Prostate gland (tissue), 2 donors: ENCODE data around the gene TNRC6C. TPM values are rescaled to one million over a fixed set of nuclear protein-coding genes. Genes with fewer than 3 reads are reported as not detected.

ENCODE experiments used
- DNase-seq: peaks from one replicate; pipeline ENCODE4 v3.0.0-alpha.2; 2019; ENCODE audit warnings: low spot score
- H3K27ac ChIP-seq, 2 donors: fragments of 200-600 bp; sonication (generic); 2 replicates each; pipeline ENCODE4 v1.5.1; 2017 to 2019
- H3K27me3 ChIP-seq: fragments of 200-600 bp; sonication (generic); replicated peaks from 2 replicates; pipeline ENCODE4 v1.5.1; 2019; ENCODE audit not compliant: insufficient read depth
- H3K36me3 ChIP-seq, 2 donors: fragments of 200-600 bp; sonication (generic); 1 replicate in 1 of 2; 2 replicates in 1 of 2; pipeline versions ENCODE4 v1.5.1 to v1.8.1; 2017 to 2019
- H3K4me1 ChIP-seq: fragments of 200-600 bp; sonication (generic); replicated peaks from 2 replicates; pipeline ENCODE4 v1.5.1; 2019
- H3K4me3 ChIP-seq, 2 donors: fragments of 200-600 bp; sonication (generic); 2 replicates each; pipeline ENCODE4 v1.5.1; 2017 to 2019
- H3K9me3 ChIP-seq: fragments of 200-600 bp; sonication (generic); 2 replicates; pipeline ENCODE4 v1.5.1; 2017
- POLR2A ChIP-seq: fragments of 450-650 bp; IDR thresholded peaks from one replicate; pipeline ENCODE4 v1.6.1; 2016; ENCODE audit warnings: antibody characterized with exemption, mild to moderate bottlenecking
- POLR2AphosphoS5 ChIP-seq: sonication (generic); formaldehyde crosslinking; IDR thresholded peaks from one replicate; pipeline ENCODE4 v1.6.1; 2017; ENCODE audit warnings: antibody characterized with exemption
- WGBS: methylation state at CpG from one replicate; pipeline ENCODE4 v1.1.5; 2018; 5-methylcytosine and 5-hydroxymethylcytosine counted together
- intact Hi-C: fragments of 100-400 bp; cut with DNase I; formaldehyde crosslinking; loops from one replicate; pipeline ENCODE4 v1.14.2; 2022
- total RNA-seq, 2 donors: library from RNA; depleted of rRNA; stranded (reverse); fragments of >200 nt; gene quantifications; one replicate each; pipeline ENCODE4 v1.1.0, GENCODE V29; 2016
- TF ChIP-seq, protein P1 (sequence below), 4 experiments: fragments of 200-600 bp in 2 of 4; fragments of 450-650 bp in 2 of 4; sonication (generic) in 2 of 4; IDR thresholded peaks; 1 replicate in 3 of 4; 2 replicates in 1 of 4; pipeline ENCODE4 v1.5.1; 2016 to 2019; ENCODE audit warnings: antibody characterized with exemption in 4 of 4, mild to moderate bottlenecking in 2 of 4, moderate library complexity in 2 of 4

TNRC6C gene
- total RNA-seq, 2 donors from 2014 or later: 15.5 to 29.7 TPM

DNA sequence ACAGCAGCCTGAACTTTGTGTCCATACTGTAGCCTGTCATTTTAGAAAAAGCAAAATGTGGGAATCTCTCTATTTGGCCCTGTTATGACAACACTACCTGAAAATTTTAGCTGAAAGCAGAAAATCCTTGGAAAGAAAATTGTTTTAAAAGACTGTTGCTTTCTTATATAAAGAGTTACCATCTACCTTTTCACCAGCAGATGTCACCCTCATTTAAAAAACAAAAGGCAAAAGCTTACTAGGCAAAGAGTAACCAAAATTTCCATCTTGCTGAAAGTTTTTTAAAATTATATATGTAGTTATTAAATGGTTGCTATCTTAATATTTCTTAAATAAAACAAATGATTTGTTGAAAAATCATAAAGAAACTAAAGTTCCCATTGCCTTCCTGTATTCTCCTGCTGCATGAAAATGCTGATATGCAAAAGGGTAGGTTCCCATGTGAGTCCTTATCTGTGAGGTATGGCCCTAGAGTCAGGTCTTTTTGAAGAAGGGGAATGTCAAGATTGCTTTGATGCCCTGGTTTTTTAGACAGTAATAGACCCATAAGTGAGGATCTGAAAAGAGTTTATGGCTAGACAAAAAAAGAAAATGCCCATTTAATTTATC lies 61.0 kb downstream of the TNRC6C start:
- H3K4me1 ChIP-seq: no peaks in the 10 kb centered on the region
- no peak for DNase-seq
- H3K27ac ChIP-seq: no peak overlapping the region
- no peaks in the 10 kb centered on the region for H3K36me3 ChIP-seq
- H3K4me3 ChIP-seq: no peak overlapping the region
- intact Hi-C loops: no loop called here
- H3K9me3 ChIP-seq: no peaks in the 10 kb centered on the region
- no peaks in the 10 kb centered on the region for H3K27me3 ChIP-seq
- TF ChIP-seq, protein P1, sequence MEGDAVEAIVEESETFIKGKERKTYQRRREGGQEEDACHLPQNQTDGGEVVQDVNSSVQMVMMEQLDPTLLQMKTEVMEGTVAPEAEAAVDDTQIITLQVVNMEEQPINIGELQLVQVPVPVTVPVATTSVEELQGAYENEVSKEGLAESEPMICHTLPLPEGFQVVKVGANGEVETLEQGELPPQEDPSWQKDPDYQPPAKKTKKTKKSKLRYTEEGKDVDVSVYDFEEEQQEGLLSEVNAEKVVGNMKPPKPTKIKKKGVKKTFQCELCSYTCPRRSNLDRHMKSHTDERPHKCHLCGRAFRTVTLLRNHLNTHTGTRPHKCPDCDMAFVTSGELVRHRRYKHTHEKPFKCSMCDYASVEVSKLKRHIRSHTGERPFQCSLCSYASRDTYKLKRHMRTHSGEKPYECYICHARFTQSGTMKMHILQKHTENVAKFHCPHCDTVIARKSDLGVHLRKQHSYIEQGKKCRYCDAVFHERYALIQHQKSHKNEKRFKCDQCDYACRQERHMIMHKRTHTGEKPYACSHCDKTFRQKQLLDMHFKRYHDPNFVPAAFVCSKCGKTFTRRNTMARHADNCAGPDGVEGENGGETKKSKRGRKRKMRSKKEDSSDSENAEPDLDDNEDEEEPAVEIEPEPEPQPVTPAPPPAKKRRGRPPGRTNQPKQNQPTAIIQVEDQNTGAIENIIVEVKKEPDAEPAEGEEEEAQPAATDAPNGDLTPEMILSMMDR (IDR thresholded peaks at IDR 0.05): peak; percentile 18 to 70 (median 60)
- TF ChIP-seq POLR2A (no peak), POLR2AphosphoS5 (no peak)

DNA sequence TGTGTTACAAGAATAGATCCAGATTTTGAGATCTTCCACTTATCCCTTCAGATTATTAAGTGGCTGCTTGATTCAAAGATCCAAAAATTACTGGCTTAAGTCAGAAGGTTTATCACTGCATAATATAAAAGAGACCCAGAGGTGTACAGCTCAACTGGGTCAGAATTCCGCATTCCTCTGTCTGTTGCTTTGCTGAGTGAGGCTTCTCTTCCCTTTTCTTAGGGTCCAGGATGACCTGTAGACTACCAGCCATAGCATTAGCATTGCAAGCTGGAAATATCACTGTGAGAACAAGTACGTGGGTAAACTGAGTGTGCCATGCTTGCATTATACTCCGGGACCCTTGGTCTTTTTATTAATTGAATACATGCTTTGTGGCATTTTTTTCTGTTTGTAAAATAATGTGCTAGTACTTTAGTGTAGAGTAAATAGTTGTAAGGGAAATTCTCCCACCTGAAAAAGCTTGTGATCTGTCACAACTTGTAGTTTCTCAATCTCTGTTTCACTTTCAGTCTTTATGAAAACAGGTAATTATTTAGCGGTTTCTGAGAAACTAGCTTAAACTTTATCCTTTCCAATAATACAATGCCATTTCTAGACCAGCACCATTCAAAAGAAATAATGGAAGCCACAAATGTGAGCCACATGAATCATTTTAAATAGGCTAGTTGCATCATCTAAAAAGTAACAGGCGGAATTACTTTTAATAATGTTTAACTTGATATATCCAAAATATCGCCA lies 61.6 kb downstream of the TNRC6C start:
- Histone ChIP-seq H3K4me1 (no peaks in the 10 kb centered on the region), H3K4me3 (no peak overlapping the region), H3K36me3 (no peaks in the 10 kb centered on the region), H3K9me3 (no peaks in the 10 kb centered on the region), H3K27ac (no peak overlapping the region), H3K27me3 (no peaks in the 10 kb centered on the region)
- intact Hi-C loops: loop anchor here (5.0 kb wide), 1 partner anchor 232 kb away; no protein-coding TSS in a partner anchor
- WGBS: 71% methylated on average over 6 of the region's 6 CpGs
- TF ChIP-seq POLR2AphosphoS5: no peak
- TF ChIP-seq, protein P1 (IDR thresholded peaks at IDR 0.05): no peak
- no peak for TF ChIP-seq POLR2A
- DNase-seq: no peak

GRCh38 chr17:78020717-78021108 lies 62.2 kb downstream of the TNRC6C start:
- 27% methylated on average over 1 of the region's 1 CpG for WGBS
- no peak for DNase-seq
- Histone ChIP-seq H3K4me3 (no peak overlapping the region), H3K36me3 (no peaks in the 10 kb centered on the region), H3K4me1 (no peaks in the 10 kb centered on the region), H3K27me3 (no peaks in the 10 kb centered on the region), H3K9me3 (no peaks in the 10 kb centered on the region), H3K27ac (no peak overlapping the region)
- intact Hi-C loops: loop anchor here (5.0 kb wide), 1 partner anchor 232 kb away; no protein-coding TSS in a partner anchor
- TF ChIP-seq, protein P1 (IDR thresholded peaks at IDR 0.05): no peak
- TF ChIP-seq POLR2AphosphoS5 (no peak), POLR2A (no peak)

DNA sequence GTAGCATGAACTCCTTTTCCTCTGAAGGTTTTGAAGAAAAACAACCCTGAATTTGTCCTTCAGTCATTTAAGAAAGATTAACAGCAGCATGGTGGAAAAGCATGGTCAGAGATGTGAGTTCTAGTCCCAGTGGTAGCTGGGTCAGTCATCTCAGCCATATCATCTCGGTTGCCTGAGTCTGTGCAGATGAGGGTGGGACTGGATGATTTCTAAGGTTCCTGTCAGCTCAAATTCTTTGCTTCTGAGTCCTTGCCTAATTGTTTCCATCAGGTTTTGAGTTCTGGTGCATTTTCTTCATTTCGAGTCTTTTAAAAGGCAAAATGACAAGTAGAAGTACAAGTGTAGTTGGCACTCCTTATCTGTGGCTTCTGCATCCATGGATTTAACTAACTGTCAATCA lies 63.9 kb downstream of the TNRC6C start:
- intact Hi-C loops: loop anchor here (5.0 kb wide), 1 partner anchor 230 kb away; no protein-coding TSS in a partner anchor
- H3K27ac ChIP-seq: no peak overlapping the region
- H3K4me1 ChIP-seq: no peaks in the 10 kb centered on the region

More for the DNA sequence above, 63.9 kb downstream of the TNRC6C start:
- no peaks in the 10 kb centered on the region for H3K36me3 ChIP-seq
- 63% methylated on average over 2 of the region's 2 CpGs for WGBS
- H3K4me3 ChIP-seq: no peak overlapping the region
- TF ChIP-seq POLR2A (no peak), POLR2AphosphoS5 (no peak)
- TF ChIP-seq, protein P1 (IDR thresholded peaks at IDR 0.05): no peak
- H3K9me3 ChIP-seq: no peaks in the 10 kb centered on the region
- DNase-seq: no peak
- H3K27me3 ChIP-seq: no peaks in the 10 kb centered on the region
